Thyroid gland (tissue), 4 donors: ENCODE results near the gene FKBP11.

Source experiments
- CTCF ChIP-seq, 6 experiments: fragments of 200-600 bp in 3 of 6; fragments of 450-650 bp in 3 of 6; sonication (generic) in 3 of 6; IDR thresholded peaks; one replicate each; pipeline ENCODE4 v1.5.1; 2016 to 2019; ENCODE audit warnings: antibody characterized with exemption in 6 of 6, mild to moderate bottlenecking in 2 of 6, inconsistent platforms in 1 of 6, moderate library complexity in 1 of 6
- POLR2A ChIP-seq, 2 donors: fragments of 450-650 bp; IDR thresholded peaks; one replicate each; pipeline ENCODE4 v1.6.1; 2017; ENCODE audit warnings: antibody characterized with exemption in 2 of 2, mild to moderate bottlenecking in 2 of 2, moderate library complexity in 1 of 2

- TF ChIP-seq POLR2A (IDR thresholded peaks at IDR 0.05): no peak
- no peak for TF ChIP-seq CTCF (IDR thresholded peaks at IDR 0.05)
Observed at GRCh38 chr12:48973531-48973930, 48.2 kb upstream of the FKBP11 start.
